ENCODE measurements around the gene MYH13.

The MYH13 gene

GRCh38 chr17:10344816-10345215 lies 28.0 kb downstream of the MYH13 start:
- Histone ChIP-seq H3K36me3 (replicated peaks) (no peaks in the 10 kb centered on the region), H3K27me3 (replicated peaks) (no peaks in the 10 kb centered on the region), H3K4me3 (ENCODE audit: low read depth, low read length) (no peak overlapping the region), H3K27ac (no peak overlapping the region)
- in situ Hi-C loops (cut with HindIII; ENCODE audit: low pct_ligation_motif_present, low sequenced_read_pairs), result no loop called here
- DNase-seq, result no peak
- TF ChIP-seq, protein P1, sequence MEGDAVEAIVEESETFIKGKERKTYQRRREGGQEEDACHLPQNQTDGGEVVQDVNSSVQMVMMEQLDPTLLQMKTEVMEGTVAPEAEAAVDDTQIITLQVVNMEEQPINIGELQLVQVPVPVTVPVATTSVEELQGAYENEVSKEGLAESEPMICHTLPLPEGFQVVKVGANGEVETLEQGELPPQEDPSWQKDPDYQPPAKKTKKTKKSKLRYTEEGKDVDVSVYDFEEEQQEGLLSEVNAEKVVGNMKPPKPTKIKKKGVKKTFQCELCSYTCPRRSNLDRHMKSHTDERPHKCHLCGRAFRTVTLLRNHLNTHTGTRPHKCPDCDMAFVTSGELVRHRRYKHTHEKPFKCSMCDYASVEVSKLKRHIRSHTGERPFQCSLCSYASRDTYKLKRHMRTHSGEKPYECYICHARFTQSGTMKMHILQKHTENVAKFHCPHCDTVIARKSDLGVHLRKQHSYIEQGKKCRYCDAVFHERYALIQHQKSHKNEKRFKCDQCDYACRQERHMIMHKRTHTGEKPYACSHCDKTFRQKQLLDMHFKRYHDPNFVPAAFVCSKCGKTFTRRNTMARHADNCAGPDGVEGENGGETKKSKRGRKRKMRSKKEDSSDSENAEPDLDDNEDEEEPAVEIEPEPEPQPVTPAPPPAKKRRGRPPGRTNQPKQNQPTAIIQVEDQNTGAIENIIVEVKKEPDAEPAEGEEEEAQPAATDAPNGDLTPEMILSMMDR (IDR thresholded peaks at IDR 0.05; ENCODE audit: low read depth, low read length, missing control alignments), result no peak

DNA sequence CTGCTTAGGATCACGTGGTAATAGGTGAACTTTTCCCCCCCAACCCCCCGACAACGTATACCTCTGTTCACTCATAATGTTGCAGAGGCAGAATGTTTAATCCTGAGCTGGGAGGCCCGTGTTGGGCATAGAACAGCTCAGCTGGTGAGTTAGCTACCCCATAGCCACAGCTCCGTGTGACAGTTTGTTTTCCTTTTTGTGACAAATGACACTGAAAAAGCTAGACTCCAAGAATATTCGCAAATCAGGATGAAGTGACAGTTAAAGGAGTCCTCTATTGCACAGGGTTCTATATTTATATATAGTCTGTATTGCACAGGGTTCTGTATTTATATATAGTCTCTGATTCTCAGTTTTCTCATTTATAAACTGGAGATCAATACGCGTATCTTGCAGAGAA lies 33.8 kb downstream of the MYH13 start:
- no peaks in the 10 kb centered on the region for H3K27me3 ChIP-seq (replicated peaks)
- DNase-seq, result no peak
- TF ChIP-seq, protein P1 (IDR thresholded peaks at IDR 0.05; ENCODE audit: low read depth, low read length, missing control alignments), result no peak
- no peak overlapping the region for H3K4me3 ChIP-seq (ENCODE audit: low read depth, low read length)
- H3K27ac ChIP-seq, result no peak overlapping the region
- H3K36me3 ChIP-seq (replicated peaks), result no peaks in the 10 kb centered on the region
- in situ Hi-C loops (cut with HindIII; ENCODE audit: low pct_ligation_motif_present, low sequenced_read_pairs), result no loop called here

DNA sequence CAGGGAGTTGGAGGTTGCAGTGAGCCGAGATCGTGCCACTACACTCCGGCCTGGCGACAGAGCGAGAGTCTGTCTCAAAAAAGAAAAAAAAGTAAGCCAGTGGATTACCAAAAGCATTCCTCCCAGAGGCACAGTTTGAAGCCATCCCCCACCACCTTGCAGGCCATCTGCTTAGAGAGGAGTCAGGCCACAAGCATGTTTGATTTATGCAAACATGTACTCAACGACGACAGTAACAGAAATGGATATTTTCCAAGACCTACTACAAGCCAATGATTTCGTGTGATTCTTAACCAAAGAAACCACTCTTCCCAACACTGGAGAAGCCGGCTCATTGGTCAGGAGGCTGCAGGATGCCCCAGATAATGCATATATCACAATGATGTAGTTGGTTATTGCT lies 34.8 kb downstream of the MYH13 start:
- no peak overlapping the region for H3K27ac ChIP-seq
- TF ChIP-seq, protein P1 (IDR thresholded peaks at IDR 0.05; ENCODE audit: low read depth, low read length, missing control alignments), result no peak
- H3K36me3 ChIP-seq (replicated peaks), result no peaks in the 10 kb centered on the region
- H3K4me3 ChIP-seq (ENCODE audit: low read depth, low read length), result no peak overlapping the region
- in situ Hi-C loops (cut with HindIII; ENCODE audit: low pct_ligation_motif_present, low sequenced_read_pairs), result no loop called here
- DNase-seq, result no peak
- no peaks in the 10 kb centered on the region for H3K27me3 ChIP-seq (replicated peaks)

- no peaks in the 10 kb centered on the region for H3K27me3 ChIP-seq (replicated peaks)
- no peak overlapping the region for H3K4me3 ChIP-seq (ENCODE audit: low read depth, low read length)
- TF ChIP-seq, protein P1 (IDR thresholded peaks at IDR 0.05; ENCODE audit: low read depth, low read length, missing control alignments), result no peak
- DNase-seq, result no peak
- no peaks in the 10 kb centered on the region for H3K36me3 ChIP-seq (replicated peaks)
- in situ Hi-C loops (cut with HindIII; ENCODE audit: low pct_ligation_motif_present, low sequenced_read_pairs), result no loop called here
- H3K27ac ChIP-seq, result no peak overlapping the region
These were observed 35.7 kb downstream of the MYH13 start for GRCh38 chr17:10337136-10337535.

DNA sequence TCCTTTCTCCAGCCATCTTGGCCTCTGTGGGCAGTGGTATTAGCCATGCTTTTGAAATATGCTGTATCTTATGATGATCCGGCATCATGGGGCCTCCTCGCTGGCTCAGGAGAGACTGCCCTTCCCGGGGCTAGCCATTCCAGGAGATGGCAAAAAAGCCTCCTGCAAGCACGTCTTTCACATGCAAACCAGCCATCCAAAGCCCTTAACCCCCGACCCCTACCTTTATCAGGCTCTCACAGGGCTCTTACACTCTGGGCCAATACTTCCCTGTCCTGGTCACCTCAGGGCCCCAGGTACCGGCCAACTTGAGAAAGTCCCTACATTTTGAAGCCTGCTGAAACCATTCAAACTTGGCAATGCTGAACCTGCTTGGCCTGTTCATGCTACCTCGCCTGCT lies 36.4 kb downstream of the MYH13 start:
- no peaks in the 10 kb centered on the region for H3K36me3 ChIP-seq (replicated peaks)
- H3K27ac ChIP-seq, result no peak overlapping the region
- TF ChIP-seq, protein P1 (IDR thresholded peaks at IDR 0.05; ENCODE audit: low read depth, low read length, missing control alignments), result no peak
- H3K4me3 ChIP-seq (ENCODE audit: low read depth, low read length), result no peak overlapping the region
- DNase-seq, result no peak
- no peaks in the 10 kb centered on the region for H3K27me3 ChIP-seq (replicated peaks)
- in situ Hi-C loops (cut with HindIII; ENCODE audit: low pct_ligation_motif_present, low sequenced_read_pairs), result no loop called here

GRCh38 chr17:10332515-10332914 lies 40.3 kb downstream of the MYH13 start:
- H3K27ac ChIP-seq, result no peak overlapping the region
- no peak for DNase-seq
- no peak overlapping the region for H3K4me3 ChIP-seq (ENCODE audit: low read depth, low read length)
- no peaks in the 10 kb centered on the region for H3K36me3 ChIP-seq (replicated peaks)
- H3K27me3 ChIP-seq (replicated peaks), result no peaks in the 10 kb centered on the region
- in situ Hi-C loops (cut with HindIII; ENCODE audit: low pct_ligation_motif_present, low sequenced_read_pairs), result no loop called here
- TF ChIP-seq, protein P1 (IDR thresholded peaks at IDR 0.05; ENCODE audit: low read depth, low read length, missing control alignments), result no peak
